ENCODE data around the gene CNTNAP5.

DNA sequence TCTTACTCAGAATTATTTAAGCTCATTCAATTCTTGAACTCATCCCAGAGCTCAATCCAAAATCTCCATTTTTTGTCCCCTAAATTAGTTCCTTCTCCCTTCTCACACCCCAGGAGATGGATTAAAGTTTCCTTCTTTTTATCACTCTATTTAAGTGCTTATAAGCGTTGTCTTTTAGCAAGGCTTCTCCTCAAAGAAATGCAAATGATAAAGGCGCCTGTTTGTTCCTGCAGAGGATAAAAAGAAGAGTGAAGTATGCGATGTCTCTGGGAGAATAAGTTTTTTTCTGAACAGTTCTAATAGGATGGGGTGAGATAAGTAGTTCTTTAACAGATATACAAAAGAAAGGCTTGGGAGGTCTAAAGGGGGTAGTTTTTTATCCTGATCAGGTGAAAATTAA, 303.3 kb downstream of the CNTNAP5 start:
- TF ChIP-seq, protein P1, sequence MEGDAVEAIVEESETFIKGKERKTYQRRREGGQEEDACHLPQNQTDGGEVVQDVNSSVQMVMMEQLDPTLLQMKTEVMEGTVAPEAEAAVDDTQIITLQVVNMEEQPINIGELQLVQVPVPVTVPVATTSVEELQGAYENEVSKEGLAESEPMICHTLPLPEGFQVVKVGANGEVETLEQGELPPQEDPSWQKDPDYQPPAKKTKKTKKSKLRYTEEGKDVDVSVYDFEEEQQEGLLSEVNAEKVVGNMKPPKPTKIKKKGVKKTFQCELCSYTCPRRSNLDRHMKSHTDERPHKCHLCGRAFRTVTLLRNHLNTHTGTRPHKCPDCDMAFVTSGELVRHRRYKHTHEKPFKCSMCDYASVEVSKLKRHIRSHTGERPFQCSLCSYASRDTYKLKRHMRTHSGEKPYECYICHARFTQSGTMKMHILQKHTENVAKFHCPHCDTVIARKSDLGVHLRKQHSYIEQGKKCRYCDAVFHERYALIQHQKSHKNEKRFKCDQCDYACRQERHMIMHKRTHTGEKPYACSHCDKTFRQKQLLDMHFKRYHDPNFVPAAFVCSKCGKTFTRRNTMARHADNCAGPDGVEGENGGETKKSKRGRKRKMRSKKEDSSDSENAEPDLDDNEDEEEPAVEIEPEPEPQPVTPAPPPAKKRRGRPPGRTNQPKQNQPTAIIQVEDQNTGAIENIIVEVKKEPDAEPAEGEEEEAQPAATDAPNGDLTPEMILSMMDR (IDR thresholded peaks at IDR 0.05), result no peak
- no peak for TF ChIP-seq POLR2A (IDR thresholded peaks at IDR 0.05)
